CMK (cell line): ENCODE data around the gene MARCHF6.
"Not testable (repeated sequence)": the region's sequence is repeated elsewhere in the genome, so short reads cannot be mapped to it uniquely, and the experiment has no call there.

Source experiments
- DNase-seq: peaks from one replicate; pipeline ENCODE4 v3.0.0-alpha.2; 2010; ENCODE audit warnings: low read depth

Gene MARCHF6

GRCh38 chr5:10351919-10352318, 1.6 kb upstream of the MARCHF6 start:
- no peak for DNase-seq

DNA sequence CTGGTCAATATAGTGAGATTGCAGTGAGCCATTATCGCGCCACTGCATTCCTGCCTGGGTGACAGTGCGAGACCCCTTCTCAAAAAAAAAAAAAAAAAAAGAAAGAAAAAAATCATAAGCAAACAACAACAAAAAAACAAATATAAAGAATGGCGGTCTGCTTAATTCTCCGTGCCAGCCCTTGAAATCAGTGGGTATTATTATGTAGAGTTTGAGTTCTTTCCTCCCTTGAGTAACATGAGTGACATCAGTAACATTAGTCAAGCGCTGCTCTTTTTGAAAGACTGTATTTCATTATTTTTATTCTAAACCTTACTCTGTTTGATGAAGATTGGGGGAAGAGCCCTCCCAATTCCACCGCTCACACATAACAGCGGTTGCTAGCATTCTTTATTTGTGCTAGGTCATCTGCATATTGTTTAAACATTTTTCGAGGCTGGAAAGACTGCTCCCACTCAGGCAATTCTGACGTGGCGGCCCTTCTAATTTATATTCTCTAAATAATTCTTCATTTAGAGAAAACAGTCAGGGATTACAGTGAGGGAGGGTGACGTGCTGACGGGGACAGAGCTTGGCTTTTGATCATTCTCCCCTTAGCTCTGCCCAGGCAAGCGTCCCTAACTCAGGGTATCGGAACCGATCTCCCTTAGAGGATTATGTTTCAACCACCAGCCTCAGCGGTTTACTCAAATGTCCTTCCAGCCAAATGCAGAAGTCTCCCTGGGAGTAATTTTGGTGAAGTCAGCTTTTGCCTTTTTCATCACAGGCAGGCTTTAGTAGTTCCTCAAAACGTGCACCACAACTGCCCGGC, 860 bp upstream of the MARCHF6 start:
- DNase-seq, result no peak

DNA sequence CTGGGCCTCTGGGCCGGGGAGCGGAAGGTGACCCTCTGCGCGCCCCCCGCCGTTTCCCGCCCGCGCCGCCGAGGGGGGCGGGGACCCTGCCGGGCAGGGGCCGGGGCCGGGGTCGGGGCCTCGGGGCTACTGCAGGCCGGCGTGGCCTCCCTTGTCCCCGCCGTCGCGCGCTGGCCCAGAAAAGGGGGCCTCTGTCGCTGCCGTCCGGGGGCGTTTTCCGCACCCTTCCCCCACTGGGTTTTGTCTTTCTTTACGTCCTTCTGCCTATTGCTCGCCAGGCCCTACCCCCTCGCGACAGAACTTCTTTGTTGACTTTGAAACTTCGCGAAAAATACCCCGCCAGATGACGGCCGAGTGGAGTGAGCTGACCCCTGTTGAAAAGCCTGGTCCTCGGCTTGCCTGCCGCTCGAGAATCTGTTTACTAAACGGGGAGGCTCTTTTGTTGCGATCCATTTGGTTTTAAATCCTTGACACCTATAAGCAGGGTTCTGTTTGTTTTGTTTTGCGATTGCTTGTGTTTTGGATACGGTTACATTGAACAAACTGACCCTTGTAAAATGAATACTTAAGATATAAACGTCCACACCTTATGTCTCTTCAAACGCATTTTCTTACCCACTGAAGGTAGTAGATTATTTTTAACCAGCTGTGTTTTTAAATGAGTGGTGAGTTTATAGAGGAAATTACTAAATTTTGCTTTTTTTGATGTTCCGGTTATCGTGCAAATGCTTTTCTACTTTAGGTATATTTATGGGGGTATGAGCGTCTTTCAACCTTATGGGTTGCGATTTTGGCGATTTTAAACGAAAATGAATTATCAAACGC, 765 bp downstream of the MARCHF6 start:
- no peak for DNase-seq

GRCh38 chr5:10355071-10355889, 1.8 kb downstream of the MARCHF6 start:
- DNase-seq, result no peak

- no peak for DNase-seq
Measured at GRCh38 chr5:10358999-10359398, 5.5 kb downstream of the MARCHF6 start.

DNA sequence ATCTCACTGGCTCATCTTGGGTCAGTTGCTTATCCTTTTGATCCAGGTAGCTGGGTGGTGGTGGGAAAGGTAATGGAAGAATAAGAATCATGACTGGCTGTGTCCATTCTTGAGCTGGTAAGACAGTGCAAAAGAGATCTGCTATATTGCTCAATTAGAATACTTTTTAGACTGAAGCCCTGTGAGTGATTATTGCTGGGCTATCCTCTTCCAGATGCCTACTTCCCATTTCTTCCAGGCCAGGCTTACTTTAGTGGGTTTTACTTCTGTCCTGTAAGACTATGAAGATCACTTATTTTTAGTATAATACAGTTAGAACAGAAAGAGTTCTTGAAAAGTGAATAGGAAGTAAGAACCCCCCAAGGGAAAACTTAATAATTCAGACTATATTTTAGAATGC, 7.2 kb downstream of the MARCHF6 start:
- DNase-seq, result no peak

GRCh38 chr5:10363519-10364185, 10.2 kb downstream of the MARCHF6 start:
- DNase-seq, result no peak

DNA sequence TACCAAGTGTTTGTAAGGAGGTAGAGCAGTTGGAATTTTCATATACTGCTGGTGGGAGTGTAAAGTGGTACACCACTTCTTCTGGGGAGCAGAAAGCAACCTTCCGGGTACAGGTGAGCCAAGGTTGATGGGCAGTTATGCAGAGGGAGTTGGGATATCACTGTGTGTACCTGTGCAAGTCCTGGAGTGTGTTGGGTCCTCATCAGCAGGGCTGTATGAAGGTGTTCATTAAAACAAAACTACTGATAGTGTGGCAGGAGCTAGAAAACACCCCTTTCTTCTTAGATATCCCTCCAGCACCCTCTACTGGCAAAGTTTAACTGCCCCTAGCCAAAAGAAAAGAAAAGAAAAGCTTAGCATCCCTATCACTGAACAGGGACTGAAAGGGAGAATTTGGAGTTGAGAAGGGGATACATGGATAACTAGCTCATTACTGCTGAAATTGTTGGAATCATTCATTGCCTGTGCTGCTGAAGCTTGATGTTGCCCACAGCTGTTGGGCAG, 10.7 kb downstream of the MARCHF6 start:
- no peak for DNase-seq

DNA sequence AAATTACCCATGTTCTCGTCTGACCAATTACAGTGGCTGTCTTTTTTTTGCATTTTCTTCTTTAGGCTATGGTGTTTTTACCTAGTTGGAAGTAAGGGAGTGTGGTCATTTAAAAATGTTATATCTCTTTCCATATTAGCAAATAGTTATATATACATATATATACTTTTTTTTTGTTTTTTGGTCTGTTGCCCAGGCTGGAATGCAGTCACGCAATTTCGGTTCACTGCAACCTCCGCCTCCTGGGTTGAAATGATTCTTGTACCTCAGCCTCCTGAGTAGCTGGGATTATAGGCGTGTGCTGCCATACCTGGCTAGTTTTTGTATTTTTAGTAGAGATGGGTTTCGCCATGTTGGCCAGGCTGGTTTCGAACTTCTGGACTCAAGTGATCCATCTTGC, 12.3 kb downstream of the MARCHF6 start:
- DNase-seq, result no peak

- no peak for DNase-seq
Measured at GRCh38 chr5:10366310-10367272, 13.1 kb downstream of the MARCHF6 start.

GRCh38 chr5:10367579-10367978, 14.1 kb downstream of the MARCHF6 start:
- DNase-seq, result no peak

GRCh38 chr5:10370931-10371330, 17.4 kb downstream of the MARCHF6 start:
- DNase-seq, result no peak

DNA sequence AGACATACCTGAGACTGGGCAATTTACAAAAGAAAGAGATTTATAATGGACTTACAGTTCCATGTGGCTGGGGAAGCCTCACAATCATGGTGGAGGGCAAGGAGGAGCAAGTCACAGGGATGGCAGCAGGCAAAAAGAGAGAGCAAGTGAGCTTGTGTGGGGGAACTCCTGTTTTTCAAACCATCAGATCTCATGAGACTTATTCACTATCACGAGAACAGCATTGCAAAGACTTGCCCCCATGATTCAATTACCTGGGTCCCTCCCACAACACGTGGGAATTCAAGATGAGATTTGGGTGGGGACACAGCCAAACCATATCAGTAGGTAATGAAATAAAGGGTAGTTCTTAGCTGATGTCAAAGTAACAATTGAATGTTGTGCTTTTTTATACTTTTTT, 17.9 kb downstream of the MARCHF6 start:
- DNase-seq, result not testable (repeated sequence)

DNA sequence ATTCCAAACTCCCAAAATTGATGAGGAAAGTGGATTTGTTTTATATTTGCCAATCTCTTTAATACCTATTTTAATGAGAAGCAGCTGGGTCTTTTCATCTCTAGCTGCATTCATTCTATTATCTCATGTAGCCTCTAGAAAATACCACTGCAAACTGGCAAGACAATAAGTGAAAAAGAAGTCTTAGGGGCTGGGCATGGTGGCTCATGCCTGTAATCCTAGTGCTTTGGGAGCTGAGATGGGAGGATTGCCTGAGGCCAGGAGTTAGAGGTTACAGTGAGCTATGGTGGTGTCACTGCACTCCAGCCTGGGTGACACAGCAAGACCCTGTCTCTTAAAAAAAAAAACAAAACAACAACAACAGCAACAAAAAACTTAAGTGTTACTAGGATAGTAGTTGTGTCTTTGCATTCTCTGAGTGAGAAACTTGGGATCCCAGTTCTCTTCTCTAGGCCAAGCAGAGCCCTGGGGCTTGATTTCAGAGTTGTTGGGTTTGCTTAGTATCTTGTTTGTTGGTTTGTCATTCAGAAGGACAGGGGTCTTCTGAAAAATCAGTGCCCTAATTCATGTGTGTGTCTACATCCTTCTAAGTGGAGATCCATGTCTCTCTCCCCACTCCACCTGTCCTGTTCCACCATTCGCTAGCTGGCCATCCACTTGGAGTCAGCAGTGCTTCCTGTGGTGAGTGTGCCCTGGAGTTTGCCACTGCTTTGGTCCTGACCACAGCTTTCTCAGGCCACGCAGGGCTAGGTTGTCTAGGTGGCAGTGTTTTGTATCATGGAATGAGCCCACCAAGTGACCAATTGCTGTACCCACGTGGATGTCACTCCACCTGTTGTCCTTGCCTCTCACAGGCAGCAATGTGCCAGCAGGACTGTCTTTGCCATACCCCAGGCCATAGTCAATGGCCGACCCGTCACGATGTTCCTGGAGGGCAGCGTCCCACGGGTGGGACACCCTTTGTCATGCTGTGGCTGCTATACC, 19.5 kb downstream of the MARCHF6 start:
- no peak for DNase-seq

DNA sequence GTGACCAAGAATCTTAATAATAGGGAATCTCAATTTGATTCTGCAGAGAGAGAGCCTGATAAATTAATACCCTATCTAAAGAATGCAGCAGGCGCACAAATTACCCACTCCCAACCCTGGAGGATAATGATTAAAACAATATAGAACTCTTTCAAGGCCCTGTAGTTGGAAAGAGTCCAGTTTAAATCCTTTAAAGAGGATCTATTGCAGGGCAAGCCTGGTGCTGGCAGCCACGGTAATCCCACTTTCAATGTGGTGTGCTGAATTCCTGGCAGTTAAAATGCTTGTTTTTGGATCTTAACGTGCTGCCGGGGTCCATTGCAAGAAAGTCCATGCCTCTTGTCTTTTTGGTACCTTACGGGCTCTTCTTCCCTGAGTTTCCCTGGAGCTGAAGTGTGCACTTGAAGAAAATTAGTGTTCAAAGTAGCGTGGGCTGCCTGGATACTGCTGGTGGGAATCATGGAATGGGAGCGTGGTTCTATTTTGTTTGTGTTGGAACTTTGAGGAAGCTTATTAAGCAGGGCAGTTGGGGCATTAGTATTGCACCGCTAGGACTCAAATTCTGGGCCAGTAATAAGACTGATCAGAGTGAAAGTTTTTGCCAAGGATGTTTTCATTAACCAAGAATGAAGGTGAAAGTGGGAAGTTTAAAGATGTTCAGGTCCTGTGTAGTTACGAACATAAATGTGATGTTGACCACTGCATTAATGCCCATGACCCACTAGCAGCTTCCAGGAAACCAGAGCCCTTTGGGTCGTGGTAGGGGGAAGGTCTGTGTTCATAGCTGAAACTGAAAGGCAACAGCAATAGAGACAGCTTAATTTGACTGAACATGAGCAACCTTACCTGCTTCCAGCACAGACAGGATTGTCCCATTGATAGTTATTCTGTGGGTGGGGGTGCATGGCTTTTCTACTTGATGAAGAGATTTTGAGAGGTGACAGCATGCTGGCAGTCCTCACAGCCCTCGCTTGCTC, 20.8 kb downstream of the MARCHF6 start:
- no peak for DNase-seq

- DNase-seq, result not testable (repeated sequence)
Measured at GRCh38 chr5:10375146-10375545, 21.7 kb downstream of the MARCHF6 start.

GRCh38 chr5:10376544-10376943, 23.0 kb downstream of the MARCHF6 start:
- DNase-seq, result no peak

- no peak for DNase-seq
Measured at GRCh38 chr5:10377081-10377480, 23.6 kb downstream of the MARCHF6 start.
